Suprapubic skin (tissue), 4 donors: ENCODE data around the gene WDR54. TPM values are rescaled to one million over a fixed set of nuclear protein-coding genes. Genes with fewer than 3 reads are reported as not detected.
"Not testable (repeated sequence)": the region's sequence is repeated elsewhere in the genome, so short reads cannot be mapped to it uniquely, and the experiment has no call there.

ENCODE experiments used
- DNase-seq, 2 donors: peaks; one replicate each; pipeline ENCODE4 v3.0.0-alpha.2; 2019; ENCODE audit warnings: low spot score in 2 of 2
- H3K27ac ChIP-seq: fragments of 200-600 bp; sonication (generic); one replicate; pipeline ENCODE4 v1.5.1; 2019
- H3K27me3 ChIP-seq: fragments of 200-600 bp; sonication (generic); one replicate; pipeline ENCODE4 v1.5.1; 2019
- H3K36me3 ChIP-seq: fragments of 200-600 bp; sonication (generic); one replicate; pipeline ENCODE4 v1.5.1; 2019
- H3K4me1 ChIP-seq: fragments of 200-600 bp; sonication (generic); one replicate; pipeline ENCODE4 v1.5.1; 2019
- H3K4me3 ChIP-seq: fragments of 200-600 bp; sonication (generic); one replicate; pipeline ENCODE4 v1.5.1; 2019; ENCODE audit warnings: mild to moderate bottlenecking
- H3K9me3 ChIP-seq: fragments of 200-600 bp; sonication (generic); one replicate; pipeline ENCODE4 v1.5.1; 2019
- CTCF ChIP-seq, 2 donors: fragments of 200-600 bp in 1 of 2; fragments of 450-650 bp in 1 of 2; sonication (generic) in 1 of 2; IDR thresholded peaks; one replicate each; pipeline ENCODE4 v1.5.1; 2016 to 2019; ENCODE audit warnings: antibody characterized with exemption in 2 of 2, mild to moderate bottlenecking in 1 of 2, moderate library complexity in 1 of 2
- EP300 ChIP-seq: sonication (generic); formaldehyde crosslinking; IDR thresholded peaks from one replicate; pipeline ENCODE4 v1.6.1; 2017; ENCODE audit warnings: antibody characterized with exemption
- POLR2A ChIP-seq, 2 donors: fragments of 450-650 bp; IDR thresholded peaks; one replicate each; pipeline ENCODE4 v1.6.1; 2017; ENCODE audit warnings: antibody characterized with exemption in 2 of 2, mild to moderate bottlenecking in 2 of 2, moderate library complexity in 2 of 2
- POLR2AphosphoS5 ChIP-seq, 3 donors: sonication (generic); formaldehyde crosslinking; IDR thresholded peaks; one replicate each; pipeline ENCODE4 v1.6.1; 2017; ENCODE audit warnings: antibody characterized with exemption in 3 of 3
- WGBS: methylation state at CpG from one replicate; pipeline ENCODE4 v1.1.5; 2018; 5-methylcytosine and 5-hydroxymethylcytosine counted together
- total RNA-seq, 4 donors: library from RNA; depleted of rRNA; stranded (reverse); fragments of >200 nt; gene quantifications; one replicate each; pipeline ENCODE4 v1.1.0, GENCODE V29; 2016

The WDR54 gene
- total RNA-seq, 4 donors from 2014 or later, result 5.0 to 12.0 (median 8.5) TPM

- Histone ChIP-seq H3K27ac (peak overlapping the region; percentile 84), H3K27me3 (no peaks in the 10 kb centered on the region), H3K36me3 (no peaks in the 10 kb centered on the region), H3K4me3 (peak overlapping the region; percentile 65), H3K9me3 (no peaks in the 10 kb centered on the region), H3K4me1 (peaks cover 32% of the 10 kb centered on the region)
- 27% methylated on average over 14 of the region's 14 CpGs for WGBS
- DNase-seq, result peak in 1 of 2 donors; percentile 70
- TF ChIP-seq POLR2AphosphoS5 (IDR thresholded peaks at IDR 0.05), result no peak
- TF ChIP-seq EP300, result no peak
- TF ChIP-seq CTCF (IDR thresholded peaks at IDR 0.05), result no peak
- no peak for TF ChIP-seq POLR2A (IDR thresholded peaks at IDR 0.05)
These were observed 18.4 kb downstream of the WDR54 start for GRCh38 chr2:74439803-74440377.

- 12% methylated on average over 12 of the region's 45 CpGs for WGBS
- peak in 1 of 2 donors; percentile 90 for DNase-seq
- Histone ChIP-seq H3K4me3 (peak overlapping the region; percentile 65), H3K9me3 (no peaks in the 10 kb centered on the region), H3K36me3 (no peaks in the 10 kb centered on the region), H3K27me3 (no peaks in the 10 kb centered on the region), H3K4me1 (peaks cover 32% of the 10 kb centered on the region), H3K27ac (peak overlapping the region; percentile 84)
- TF ChIP-seq CTCF (IDR thresholded peaks at IDR 0.05), result peak in 1 of 2 donors; percentile 12
- no peak for TF ChIP-seq EP300
- TF ChIP-seq POLR2AphosphoS5 (IDR thresholded peaks at IDR 0.05), result no peak
- no peak for TF ChIP-seq POLR2A (IDR thresholded peaks at IDR 0.05)
These were observed 19.0 kb downstream of the WDR54 start for GRCh38 chr2:74440378-74441169.

GRCh38 chr2:74441170-74441689 is 19.7 kb downstream of the WDR54 start:
- peaks cover 32% of the 10 kb centered on the region for H3K4me1 ChIP-seq
- no peaks in the 10 kb centered on the region for H3K9me3 ChIP-seq
- DNase-seq, result peak in 1 of 2 donors; percentile 74
- 28% methylated on average over 6 of the region's 33 CpGs for WGBS
- H3K36me3 ChIP-seq, result no peaks in the 10 kb centered on the region
- H3K27me3 ChIP-seq, result no peaks in the 10 kb centered on the region
- H3K27ac ChIP-seq, result peak overlapping the region; percentile 84
- TF ChIP-seq CTCF (IDR thresholded peaks at IDR 0.05) (no peak), EP300 (no peak), POLR2A (IDR thresholded peaks at IDR 0.05) (no peak), POLR2AphosphoS5 (IDR thresholded peaks at IDR 0.05) (no peak)
- peak overlapping the region; percentile 65 for H3K4me3 ChIP-seq

GRCh38 chr2:74441690-74442482 is 20.4 kb downstream of the WDR54 start, which contains the start of gene RTKN:
RTKN (minus strand) TSS chr2:74441937; CDS start chr2:74441816, 121 bp downstream.
- H3K27me3 ChIP-seq, result no peaks in the 10 kb centered on the region
- H3K36me3 ChIP-seq, result no peaks in the 10 kb centered on the region
- WGBS, result 21% methylated on average over 21 of the region's 75 CpGs
- TF ChIP-seq POLR2A (IDR thresholded peaks at IDR 0.05), result no peak
- peak in 1 of 3 donors; percentile 28 for TF ChIP-seq POLR2AphosphoS5 (IDR thresholded peaks at IDR 0.05)
- no peak for TF ChIP-seq EP300
- TF ChIP-seq CTCF (IDR thresholded peaks at IDR 0.05), result no peak
- H3K27ac ChIP-seq, result peak within 1 kb of the TSS; percentile 84
- peaks cover 32% of the 10 kb centered on the region for H3K4me1 ChIP-seq
- no peaks in the 10 kb centered on the region for H3K9me3 ChIP-seq
- H3K4me3 ChIP-seq, result peak within 1 kb of the TSS; percentile 65
- peak in 1 of 2 donors; percentile 76 for DNase-seq

- not testable (repeated sequence) for H3K27me3 ChIP-seq, H3K36me3 ChIP-seq, H3K9me3 ChIP-seq
- WGBS, result 84% methylated on average over 16 of the region's 16 CpGs
- DNase-seq, result peak in 1 of 2 donors; percentile 55
- peaks cover 32% of the 10 kb centered on the region for H3K4me1 ChIP-seq
- peak overlapping the region; percentile 84 for H3K27ac ChIP-seq
- H3K4me3 ChIP-seq, result peak overlapping the region; percentile 65
These were observed 21.2 kb downstream of the WDR54 start for GRCh38 chr2:74442483-74443297.
